ENCODE results near the gene CD48.
"Not testable (repeated sequence)": the region's sequence is repeated elsewhere in the genome, so short reads cannot be mapped to it uniquely, and the experiment has no call there.

Gene CD48

GRCh38 chr1:160710517-160711252, 937 bp downstream of the CD48 start:
- no peak for DNase-seq

DNA sequence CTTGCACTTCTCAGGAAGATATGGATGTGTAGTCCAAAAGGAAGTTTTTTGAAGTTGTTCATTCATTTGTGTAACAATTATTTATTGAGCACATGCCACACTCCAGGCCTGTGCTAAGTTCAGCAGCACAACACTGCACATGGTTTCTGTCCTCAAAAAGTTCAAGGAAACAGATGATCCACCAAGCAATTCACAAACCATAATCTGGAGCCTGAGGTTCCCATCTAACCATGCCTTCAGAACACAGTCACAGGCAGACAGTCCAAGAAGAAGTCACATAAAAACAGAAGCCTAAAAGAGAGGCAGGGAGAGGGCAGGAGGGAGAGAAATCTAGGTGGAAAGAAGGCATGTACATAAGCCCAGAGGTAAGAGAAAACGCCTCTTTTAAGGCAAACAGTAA, 1.9 kb downstream of the CD48 start:
- DNase-seq = no peak

GRCh38 chr1:160708801-160709200, 2.8 kb downstream of the CD48 start:
- DNase-seq = no peak

GRCh38 chr1:160708118-160708517, 3.5 kb downstream of the CD48 start:
- no peak for DNase-seq

DNA sequence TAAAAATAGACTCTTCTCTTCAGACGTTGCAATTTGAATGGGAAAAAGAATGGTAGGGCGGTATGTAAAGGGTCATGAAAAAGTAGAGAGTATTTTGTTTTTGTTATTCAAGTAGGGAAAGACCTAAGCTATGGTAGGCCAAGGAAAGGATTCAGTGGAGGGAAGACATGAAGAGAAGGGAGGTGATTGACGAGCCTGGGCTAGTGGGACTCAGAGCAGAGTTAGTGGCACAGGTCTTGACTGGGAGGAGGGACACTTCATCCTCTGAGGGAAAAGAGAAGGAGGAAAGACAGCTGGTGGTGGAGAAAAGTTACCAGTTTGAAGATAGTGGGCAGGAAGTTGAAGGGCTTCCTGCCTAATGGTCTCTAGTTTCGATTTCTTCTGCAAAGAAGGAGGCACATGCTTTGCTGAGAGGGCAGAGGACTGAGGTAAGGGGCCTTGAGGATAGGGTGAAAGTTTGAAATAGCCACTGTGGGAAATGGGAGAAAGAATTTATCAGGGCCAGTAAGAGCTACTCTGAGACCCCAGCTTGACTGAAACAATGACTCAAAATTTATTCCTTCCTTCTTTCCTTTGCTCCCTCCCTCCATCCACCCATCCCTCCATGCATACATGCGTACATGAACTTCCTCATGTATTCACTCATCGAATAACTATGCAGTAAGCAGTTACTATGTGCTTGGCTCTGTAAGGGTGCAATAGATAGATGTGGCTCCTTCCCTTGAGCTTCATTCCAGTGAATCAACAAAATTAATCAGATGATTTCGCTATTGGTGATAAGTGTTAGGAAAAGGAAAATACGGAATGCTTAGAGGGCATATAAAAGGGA, 4.2 kb downstream of the CD48 start:
- DNase-seq = no peak

GRCh38 chr1:160706526-160707235, 4.9 kb downstream of the CD48 start:
- no peak for DNase-seq

DNA sequence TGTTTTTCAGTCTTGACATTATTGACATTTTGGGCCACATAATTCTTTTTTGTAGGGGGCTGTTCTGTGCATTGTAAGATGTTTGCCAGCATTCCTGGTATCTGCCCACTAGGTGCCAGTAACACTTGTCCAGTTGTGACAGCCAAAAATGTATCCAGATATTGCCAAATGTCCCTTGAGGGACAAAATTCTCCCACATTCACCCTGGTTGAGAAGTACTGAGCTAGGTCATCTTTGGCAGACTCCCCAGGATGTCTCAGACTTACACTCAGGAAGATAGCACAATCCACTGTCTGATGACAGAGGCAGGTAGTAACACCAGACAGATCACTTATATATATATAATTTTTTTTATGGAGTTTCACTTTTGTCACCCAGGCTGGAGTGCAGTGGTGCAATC, 5.9 kb downstream of the CD48 start:
- DNase-seq = no peak

DNA sequence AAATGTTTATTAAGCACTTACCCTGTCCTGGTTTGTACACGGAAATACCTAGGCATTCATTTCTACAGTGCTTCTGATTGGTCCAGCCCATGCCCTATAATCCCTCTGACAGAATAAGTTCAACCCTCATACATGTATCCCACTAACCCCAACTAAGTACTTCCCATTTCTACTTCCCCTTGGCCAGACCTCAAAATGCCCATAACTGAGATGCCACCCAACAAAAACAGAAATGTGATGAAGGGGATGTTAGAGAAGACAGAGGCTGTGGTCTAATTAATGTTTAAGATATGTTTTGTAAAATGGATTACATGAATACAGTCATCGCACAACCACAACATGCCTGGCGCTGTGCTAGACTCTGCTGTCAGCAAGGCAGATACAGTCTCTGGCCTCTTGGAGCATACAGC, 6.4 kb downstream of the CD48 start:
- not testable (repeated sequence) for DNase-seq

DNA sequence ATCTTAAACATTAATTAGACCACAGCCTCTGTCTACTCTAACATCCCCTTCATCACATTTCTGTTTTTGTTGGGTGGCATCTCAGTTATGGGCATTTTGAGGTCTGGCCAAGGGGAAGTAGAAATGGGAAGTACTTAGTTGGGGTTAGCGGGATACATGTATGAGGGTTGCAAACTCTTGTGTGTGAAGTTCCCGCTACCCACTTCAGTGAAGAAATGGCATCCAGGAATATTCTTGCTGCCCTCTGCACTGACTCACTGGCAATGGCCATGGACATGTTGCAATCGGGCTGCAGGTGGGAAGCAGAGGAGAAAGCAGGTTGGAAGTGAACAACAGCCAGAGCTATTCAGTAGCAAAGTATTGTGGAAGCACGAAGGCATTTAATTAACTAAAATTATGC, 7.4 kb downstream of the CD48 start:
- no peak for DNase-seq

DNA sequence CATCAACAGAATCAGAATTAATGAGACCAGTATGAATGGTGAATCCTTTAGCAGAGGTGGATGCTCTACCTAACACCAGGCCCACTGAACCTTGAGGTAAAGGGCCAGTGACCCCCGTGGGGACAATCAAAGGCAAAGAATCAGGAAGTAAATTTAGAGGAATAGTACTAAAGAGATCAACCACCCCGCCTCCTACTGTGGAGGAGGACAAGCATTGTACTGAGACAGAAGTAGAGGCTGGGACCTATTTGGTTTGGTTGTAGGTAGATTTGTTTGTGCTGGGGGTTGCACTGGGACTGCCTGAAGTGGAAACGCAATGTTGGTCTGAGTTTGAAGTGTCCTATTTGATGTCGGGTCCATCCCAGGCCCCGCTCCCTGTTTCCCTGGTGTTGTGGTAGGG, 9.5 kb downstream of the CD48 start:
- no peak for DNase-seq

DNA sequence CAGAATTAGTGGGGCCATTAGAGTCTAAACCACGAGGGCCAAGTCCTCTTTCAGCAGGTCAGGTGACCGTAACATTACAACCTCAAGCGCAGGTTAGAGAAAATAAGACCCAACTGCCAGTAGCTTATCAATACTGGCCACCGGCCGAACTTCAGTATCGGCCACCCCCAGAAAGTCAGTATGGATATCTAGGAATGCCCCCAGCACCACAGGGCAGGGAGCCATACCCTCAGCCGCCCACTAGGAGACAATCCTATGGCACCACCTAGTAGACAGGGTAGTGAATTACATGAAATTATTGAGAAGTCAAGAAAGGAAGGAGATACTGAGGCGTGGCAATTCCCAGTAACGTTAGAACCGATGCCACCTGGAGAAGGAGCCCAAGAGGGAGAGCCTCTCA, 19.2 kb downstream of the CD48 start:
- DNase-seq = not testable (repeated sequence)

DNA sequence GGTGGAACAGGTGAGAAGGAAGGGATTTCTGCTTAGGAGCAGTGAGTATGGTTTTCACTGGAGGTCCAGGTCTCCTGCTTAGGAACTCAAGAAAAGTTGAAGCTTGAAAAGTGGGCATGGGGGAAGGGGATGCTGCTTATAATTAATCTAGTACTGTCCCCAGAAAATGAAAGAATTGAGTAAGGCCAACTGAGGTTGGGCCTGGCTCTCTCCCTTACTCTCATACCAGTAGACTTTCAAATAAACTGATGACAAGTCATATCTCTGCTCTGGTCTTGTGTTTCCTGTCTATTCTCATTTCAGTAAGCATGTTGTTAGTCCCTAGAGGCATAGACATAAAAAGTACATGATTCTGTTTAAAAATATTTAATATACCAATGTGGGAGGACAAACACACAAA, 26.4 kb downstream of the CD48 start:
- no peak for DNase-seq

DNA sequence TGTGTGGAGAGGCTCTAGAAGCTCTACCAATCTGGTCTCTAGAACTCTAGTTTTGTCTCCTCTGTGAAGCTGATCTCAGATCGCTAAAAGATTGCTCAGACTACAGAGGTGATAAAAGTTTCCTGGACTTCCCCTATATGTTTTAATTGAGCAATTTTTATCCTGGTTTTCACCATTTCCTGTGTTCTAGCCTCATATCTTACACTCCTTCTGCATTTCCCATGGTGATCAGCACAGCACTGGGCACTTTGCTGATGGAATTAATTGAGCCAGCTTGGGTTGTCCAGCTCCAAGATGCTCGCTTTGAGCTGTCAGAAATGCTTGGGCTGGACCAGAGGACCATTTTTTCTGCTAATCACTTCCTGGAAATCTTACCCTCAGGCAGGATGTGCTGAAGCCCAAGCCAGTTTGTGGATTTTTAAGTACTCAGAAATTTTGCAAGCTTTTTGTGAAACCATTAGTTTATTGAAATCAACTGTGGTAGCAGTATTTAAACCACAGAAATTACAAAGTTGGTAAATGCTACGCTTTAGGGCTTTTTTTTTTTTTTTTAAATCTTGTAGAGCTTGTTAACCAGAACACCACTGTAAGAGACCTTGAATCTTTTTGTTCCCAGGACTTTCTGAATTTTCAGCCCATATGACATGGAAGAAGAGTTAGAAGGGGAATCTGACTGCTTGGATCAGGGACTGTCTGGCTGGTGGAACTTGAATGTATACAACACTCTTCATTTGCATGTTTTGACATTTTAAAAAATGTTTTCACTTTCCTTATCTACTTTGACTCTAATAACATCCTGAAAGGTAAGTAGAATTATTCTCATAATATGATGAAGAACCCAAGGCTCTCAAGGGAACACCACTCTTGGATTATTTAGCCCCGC, 28.4 kb downstream of the CD48 start:
- no peak for DNase-seq

DNA sequence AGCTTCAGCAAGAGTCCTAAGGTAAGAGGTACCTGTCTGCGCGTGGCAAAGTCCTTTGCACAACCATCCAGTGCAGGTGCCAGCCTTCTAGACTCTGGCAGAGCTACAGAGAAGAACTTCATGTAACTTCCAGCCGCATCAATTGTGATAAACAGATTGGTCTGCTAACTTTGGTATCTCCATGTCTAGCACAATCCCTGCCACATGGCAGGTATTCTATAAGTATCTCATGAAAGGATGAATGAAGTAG, 29.8 kb downstream of the CD48 start:
- DNase-seq = no peak

GRCh38 chr1:160681066-160681890, 30.3 kb downstream of the CD48 start:
- no peak for DNase-seq

DNA sequence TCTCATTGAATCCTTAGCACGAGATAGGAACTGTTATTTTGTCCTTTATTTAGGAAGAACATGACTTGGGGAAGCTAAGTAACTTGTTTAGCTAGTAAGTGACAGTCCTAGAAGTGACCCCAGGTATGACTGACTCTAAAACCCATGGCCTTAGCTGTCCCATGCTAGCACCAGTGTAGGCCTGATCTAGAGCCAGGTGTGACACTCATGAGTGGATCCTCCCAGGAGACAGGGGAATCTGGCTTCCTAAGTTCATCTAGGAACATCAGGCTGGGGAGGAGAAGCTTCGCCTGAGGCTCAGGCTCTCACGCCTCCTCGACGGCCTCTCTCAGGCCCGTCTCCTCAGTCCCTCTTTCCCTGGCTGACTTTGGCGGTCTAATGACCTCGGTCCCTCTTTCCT, 31.2 kb downstream of the CD48 start:
- DNase-seq = no peak

GRCh38 chr1:160679893-160680292, 31.7 kb downstream of the CD48 start:
- DNase-seq = no peak

- DNase-seq = no peak
Measured at GRCh38 chr1:160676869-160677597, 34.6 kb downstream of the CD48 start.

GRCh38 chr1:160675641-160676410, 35.8 kb downstream of the CD48 start:
- peak; percentile 12 for DNase-seq

- DNase-seq = no peak
Measured at GRCh38 chr1:160674415-160674814, 37.2 kb downstream of the CD48 start.

All from NCI-H1105 (cell line).